Endothelial cell of umbilical vein (primary cell): ENCODE data around the gene VEGFC. TPM values are rescaled to one million over a fixed set of nuclear protein-coding genes. Genes with fewer than 3 reads are reported as not detected.

ENCODE experiments used
- BruUV-seq: library from RNA; stranded (reverse); fragments of 400-500 nt; replicated peaks from 2 replicates; lab custom pipeline; 2021; lab: Mats Ljungman, UMichigan
- CTCF ChIA-PET: fragments of 300-600, 350-600 bp; sonication (Branson Sonifier 250); formaldehyde crosslinking; loops from one replicate; lab custom pipeline; 2021; ENCODE audit warnings: antibody characterized with exemption, inconsistent platforms; lab: Charles Lee
- POLR2A ChIA-PET: fragments of 300-600, 350-600 bp; sonication (Branson Sonifier 250); formaldehyde crosslinking; loops from one replicate; lab custom pipeline; 2021; ENCODE audit warnings: antibody characterized with exemption, inconsistent platforms; lab: Charles Lee
- DNase-seq: peaks from one replicate; pipeline ENCODE4 v3.0.0-alpha.2; 2011; ENCODE audit warnings: low read depth, low spot score
- FAIRE-seq: peaks from 2 replicates; lab custom pipeline; 2011; peaks lifted over from hg19 to GRCh38; lab: Jason Lieb, UNC
- H2AFZ ChIP-seq: 2 replicates; pipeline ENCODE4 v1.6.0; 2012; ENCODE audit warnings: low read depth, low read length, control low read depth, inconsistent platforms
- H3K27ac ChIP-seq: 2 replicates; pipeline ENCODE4 v1.5.1; 2011; ENCODE audit warnings: low read depth, mild to moderate bottlenecking, control low read depth, low read length, moderate library complexity; ENCODE audit not compliant: insufficient read depth
- H3K27me3 ChIP-seq, 2 experiments: 2 replicates each; pipeline versions ENCODE4 v1.6.0 to v1.6.1; 2011; ENCODE audit warnings: low read length in 2 of 2, mixed read lengths in 1 of 2; ENCODE audit not compliant: control insufficient read depth in 2 of 2, insufficient read depth in 2 of 2
- H3K36me3 ChIP-seq, 2 experiments: 2 replicates in 1 of 2; 3 replicates in 1 of 2; pipeline ENCODE4 v1.5.1; 2011; ENCODE audit warnings: low read length in 2 of 2, mild to moderate bottlenecking in 1 of 2, moderate library complexity in 1 of 2; ENCODE audit not compliant: control insufficient read depth in 2 of 2, insufficient read depth in 2 of 2; ENCODE audit errors: extremely low read depth in 1 of 2
- H3K4me1 ChIP-seq: 3 replicates; pipeline ENCODE4 v1.5.1; 2011; ENCODE audit warnings: mild to moderate bottlenecking, low read length; ENCODE audit not compliant: control insufficient read depth, insufficient read depth; ENCODE audit errors: extremely low read depth
- H3K4me2 ChIP-seq: 2 replicates; pipeline ENCODE4 v1.6.1; 2011; ENCODE audit warnings: low read length, control low read depth, mixed read lengths; ENCODE audit not compliant: insufficient read depth
- H3K4me3 ChIP-seq, 3 experiments: fragments of 200-600 bp in 1 of 3; sonication (generic), shearing (Covaris generic) in 1 of 3; replicated peaks in 1 of 3; 2 replicates each; pipeline ENCODE4 v1.5.1; 2011 to 2016; ENCODE audit warnings: control low read depth in 3 of 3, low read length in 3 of 3, mild to moderate bottlenecking in 2 of 3, inconsistent platforms in 1 of 3, low read depth in 1 of 3, moderate library complexity in 1 of 3; ENCODE audit not compliant: insufficient read depth in 1 of 3
- H3K79me2 ChIP-seq: 2 replicates; pipeline ENCODE4 v1.6.0; 2012; ENCODE audit warnings: low read length, inconsistent platforms; ENCODE audit not compliant: control insufficient read depth, insufficient read depth
- H3K9ac ChIP-seq: replicated peaks from 2 replicates; pipeline ENCODE3; 2011; ENCODE audit warnings: low read length, control low read depth; ENCODE audit not compliant: insufficient read depth; ENCODE audit errors: extremely low read depth
- H3K9me1 ChIP-seq: replicated peaks from 3 replicates; pipeline ENCODE4 v1.6.0; 2011; ENCODE audit warnings: mild to moderate bottlenecking, low read length; ENCODE audit not compliant: control insufficient read depth, insufficient read depth; ENCODE audit errors: extremely low read depth
- H3K9me3 ChIP-seq: replicated peaks from 2 replicates; pipeline ENCODE4 v1.5.1; 2012; ENCODE audit warnings: low read length, inconsistent platforms; ENCODE audit not compliant: control insufficient read depth, insufficient read depth
- H4K20me1 ChIP-seq: replicated peaks from 2 replicates; pipeline ENCODE3; 2011; ENCODE audit warnings: mild to moderate bottlenecking, low read length; ENCODE audit not compliant: control insufficient read depth, insufficient read depth; ENCODE audit errors: extremely low read depth
- EZH2 ChIP-seq: IDR thresholded peaks from 2 replicates; pipeline ENCODE4 v1.6.1; 2012; ENCODE audit warnings: borderline replicate concordance, low read depth, mild to moderate bottlenecking, moderate library complexity, low read length, inconsistent platforms; ENCODE audit not compliant: severe bottlenecking
- FOS ChIP-seq: IDR thresholded peaks from 2 replicates; pipeline ENCODE4 v1.6.1; 2011; ENCODE audit warnings: mild to moderate bottlenecking, low read length, moderate library complexity, borderline replicate concordance; ENCODE audit not compliant: insufficient read depth
- GATA2 ChIP-seq: IDR thresholded peaks from 2 replicates; pipeline ENCODE4 v1.7.0; 2011; ENCODE audit warnings: low read depth, mild to moderate bottlenecking, moderate library complexity, mixed read lengths, low read length; ENCODE audit not compliant: insufficient read length, insufficient read depth
- JUN ChIP-seq: IDR thresholded peaks from 2 replicates; pipeline ENCODE4 v1.6.1; 2011; ENCODE audit warnings: borderline replicate concordance, low read depth; ENCODE audit not compliant: insufficient read length, insufficient read depth
- MYC ChIP-seq: IDR thresholded peaks from one replicate; pipeline ENCODE4 v1.6.1; 2011; ENCODE audit warnings: mild to moderate bottlenecking, low read depth, low read length
- POLR2A ChIP-seq: IDR thresholded peaks from 2 replicates; pipeline ENCODE4 v1.6.1; 2012; ENCODE audit warnings: low read depth, mild to moderate bottlenecking, control low read depth, low read length
- POLR2AphosphoS5 ChIP-seq: IDR thresholded peaks from 2 replicates; pipeline ENCODE4 v1.6.1; 2012; ENCODE audit warnings: low read depth, mild to moderate bottlenecking, control low read depth, low read length, moderate library complexity; ENCODE audit not compliant: insufficient read depth
- dilution Hi-C: fragments of 300-500 bp; cut with MboI; formaldehyde crosslinking; loops from one replicate; pipeline ENCODE4 v1.15.0; 2019; ENCODE audit warnings: low sequenced_read_pairs; ENCODE audit not compliant: extremely low pct_ligation_motif_present
- intact Hi-C: fragments of 100-400 bp; cut with micrococcal nuclease; formaldehyde crosslinking; loops from one replicate; pipeline ENCODE4 v1.10.0; 2022
- polyA plus RNA-seq, 4 experiments: library from polyadenylated mRNA; depleted of rRNA in 3 of 4; stranded (reverse) in 3 of 4; unstranded in 1 of 4; fragments of >200 nt; gene quantifications; 2 replicates each; pipeline versions ENCODE4 v1.2.1 to v1.2.3, GENCODE V29; 2011 to 2012; ENCODE audit warnings: missing spikeins in 1 of 4
- total RNA-seq: library from RNA; stranded (reverse); gene quantifications from 2 replicates; pipeline ENCODE4 v1.2.3, GENCODE V29; 2021
- TF ChIP-seq, protein P1 (sequence below), 2 donors: IDR thresholded peaks; 1 replicate in 1 of 2; 2 replicates in 1 of 2; pipeline ENCODE4 v1.5.1; 2011; ENCODE audit warnings: low read length in 2 of 2, mild to moderate bottlenecking in 2 of 2, moderate library complexity in 2 of 2, control low read depth in 1 of 2, inconsistent platforms in 1 of 2, low read depth in 1 of 2; ENCODE audit not compliant: insufficient read depth in 1 of 2; ENCODE audit errors: extremely low read depth in 1 of 2
- TF ChIP-seq, protein P2 (sequence below): IDR thresholded peaks from 2 replicates; pipeline ENCODE4 v1.6.1; 2011; ENCODE audit not compliant: insufficient read depth, insufficient read length

VEGFC gene
- total and polyA plus RNA-seq, 2 donors (not counting 3 experiments of a cell fraction or from before 2014, with no cell fraction given) = 20.4 to 34.9 TPM

DNA sequence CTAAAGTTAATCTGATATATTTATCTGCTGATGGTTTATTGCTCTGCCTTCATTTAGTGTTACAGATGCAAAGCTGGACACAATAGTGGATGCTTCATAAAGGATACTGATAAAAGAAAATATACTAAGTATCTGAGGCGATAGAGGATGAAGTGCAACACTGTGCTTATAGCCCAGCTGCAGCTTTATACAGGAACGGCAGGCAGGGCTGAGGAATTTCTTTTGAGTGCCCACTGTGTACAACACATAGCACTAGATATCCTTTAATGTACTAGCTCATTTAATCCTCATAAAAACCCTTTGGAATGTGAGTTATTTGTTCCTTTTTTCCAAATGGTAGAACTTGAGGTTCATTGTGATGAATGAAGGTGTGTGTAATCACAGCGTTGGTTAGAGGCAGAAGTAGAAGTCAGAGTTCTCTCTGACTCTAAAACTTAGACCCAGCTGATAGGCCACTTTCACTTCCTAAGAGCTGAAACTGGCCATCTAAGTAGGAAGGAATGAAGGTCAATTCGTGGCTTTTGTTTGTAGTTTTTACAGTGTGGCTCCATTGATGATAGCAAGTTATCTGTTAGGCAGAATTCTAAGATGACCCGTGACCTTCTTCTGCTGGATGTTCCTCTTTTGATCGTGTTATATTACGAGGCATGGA, 138.0 kb downstream of the VEGFC start:
- Histone ChIP-seq H2AFZ (no peak overlapping the region), H3K9me3 (no peaks in the 10 kb centered on the region), H3K4me1 (no peaks in the 10 kb centered on the region), H3K4me3 (no peak overlapping the region), H3K27ac (no peak overlapping the region), H3K9ac (no peak overlapping the region), H4K20me1 (no peaks in the 10 kb centered on the region), H3K79me2 (no peaks in the 10 kb centered on the region), H3K4me2 (no peak overlapping the region), H3K36me3 (no peaks in the 10 kb centered on the region), H3K9me1 (no peaks in the 10 kb centered on the region), H3K27me3 (peaks cover 0 to 9% of the 10 kb centered on the region in 2 experiments)
- POLR2A ChIA-PET = no interaction called here
- DNase-seq (no peak), FAIRE-seq (no peak)
- intact Hi-C loops = no loop called here
- no TSS peak for BruUV-seq
- TF ChIP-seq POLR2AphosphoS5 (no peak), POLR2A (no peak), FOS (no peak), MYC (no peak), GATA2 (no peak), EZH2 (no peak), JUN (no peak)
- TF ChIP-seq, protein P1, sequence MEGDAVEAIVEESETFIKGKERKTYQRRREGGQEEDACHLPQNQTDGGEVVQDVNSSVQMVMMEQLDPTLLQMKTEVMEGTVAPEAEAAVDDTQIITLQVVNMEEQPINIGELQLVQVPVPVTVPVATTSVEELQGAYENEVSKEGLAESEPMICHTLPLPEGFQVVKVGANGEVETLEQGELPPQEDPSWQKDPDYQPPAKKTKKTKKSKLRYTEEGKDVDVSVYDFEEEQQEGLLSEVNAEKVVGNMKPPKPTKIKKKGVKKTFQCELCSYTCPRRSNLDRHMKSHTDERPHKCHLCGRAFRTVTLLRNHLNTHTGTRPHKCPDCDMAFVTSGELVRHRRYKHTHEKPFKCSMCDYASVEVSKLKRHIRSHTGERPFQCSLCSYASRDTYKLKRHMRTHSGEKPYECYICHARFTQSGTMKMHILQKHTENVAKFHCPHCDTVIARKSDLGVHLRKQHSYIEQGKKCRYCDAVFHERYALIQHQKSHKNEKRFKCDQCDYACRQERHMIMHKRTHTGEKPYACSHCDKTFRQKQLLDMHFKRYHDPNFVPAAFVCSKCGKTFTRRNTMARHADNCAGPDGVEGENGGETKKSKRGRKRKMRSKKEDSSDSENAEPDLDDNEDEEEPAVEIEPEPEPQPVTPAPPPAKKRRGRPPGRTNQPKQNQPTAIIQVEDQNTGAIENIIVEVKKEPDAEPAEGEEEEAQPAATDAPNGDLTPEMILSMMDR (IDR thresholded peaks at IDR 0.05; ENCODE audit: extremely low read depth in 1 of 2, insufficient read depth in 1 of 2, low read depth in 1 of 2, low read length in 2 of 2) = no peak
- TF ChIP-seq, protein P2, sequence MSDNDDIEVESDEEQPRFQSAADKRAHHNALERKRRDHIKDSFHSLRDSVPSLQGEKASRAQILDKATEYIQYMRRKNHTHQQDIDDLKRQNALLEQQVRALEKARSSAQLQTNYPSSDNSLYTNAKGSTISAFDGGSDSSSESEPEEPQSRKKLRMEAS = no peak
- dilution Hi-C loops = no loop called here
- CTCF ChIA-PET = interaction anchor here (1.4 kb wide), 1 partner anchor 18 kb away, joined by 4 read pairs; no protein-coding TSS in a partner anchor
